Stimulated activated CD8-positive, alpha-beta memory T cell treated with anti-CD3 and anti-CD28 coated beads, Interleukin-12 subunit alpha, Interleukin-12 subunit beta, amount 100 ng/mL, for 24 hours (primary cell): Measurements from ENCODE around the gene RNF144A.

Experiments used
- DNase-seq: peaks from one replicate; pipeline ENCODE4 v3.0.0-alpha.2; 2020; ENCODE audit errors: extremely low read depth

RNF144A gene

DNA sequence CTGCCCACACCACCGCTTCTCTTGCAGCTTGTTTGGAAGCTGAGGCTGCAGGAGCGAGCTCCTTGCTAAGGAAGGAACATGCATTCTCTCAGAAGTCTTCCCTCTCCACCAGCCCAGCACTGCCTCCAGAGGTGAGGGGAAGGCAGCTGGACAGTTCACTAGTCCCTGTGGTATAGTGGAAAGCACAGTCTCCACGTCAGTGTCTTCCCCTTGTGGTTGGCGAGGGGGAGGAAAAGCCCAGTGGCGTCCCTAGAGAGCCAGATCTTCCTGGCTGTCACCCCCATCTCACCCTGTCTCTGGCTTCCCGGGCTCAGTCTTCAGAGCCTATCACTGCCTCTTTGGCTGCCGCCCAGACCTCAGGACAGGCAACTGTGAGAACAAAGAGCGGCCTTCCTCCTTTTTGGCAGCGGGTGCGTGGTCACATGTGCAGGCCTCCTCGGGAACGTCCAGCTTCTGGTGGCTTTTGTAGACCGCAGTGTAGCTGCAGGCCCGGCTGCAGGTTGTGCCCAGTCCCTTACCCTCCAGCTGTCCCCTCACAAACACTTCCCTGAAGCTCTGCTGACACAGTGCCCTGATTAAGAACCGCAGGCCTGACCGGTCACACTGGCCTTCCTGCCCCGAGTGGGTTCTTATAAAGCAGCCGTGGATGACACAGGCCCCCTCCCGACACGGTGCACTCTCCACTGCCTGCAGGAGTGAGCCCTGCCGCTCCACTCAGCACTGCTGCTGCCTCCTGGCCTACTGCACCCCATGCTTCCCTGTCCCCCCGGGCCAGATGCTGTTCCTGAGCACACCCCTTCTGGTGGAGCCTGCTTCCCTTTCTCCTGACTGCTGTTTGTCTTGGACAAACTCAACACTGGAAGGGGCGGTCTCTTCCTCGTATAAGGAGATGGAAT, 90.9 kb downstream of the RNF144A start:
- no peak for DNase-seq

DNA sequence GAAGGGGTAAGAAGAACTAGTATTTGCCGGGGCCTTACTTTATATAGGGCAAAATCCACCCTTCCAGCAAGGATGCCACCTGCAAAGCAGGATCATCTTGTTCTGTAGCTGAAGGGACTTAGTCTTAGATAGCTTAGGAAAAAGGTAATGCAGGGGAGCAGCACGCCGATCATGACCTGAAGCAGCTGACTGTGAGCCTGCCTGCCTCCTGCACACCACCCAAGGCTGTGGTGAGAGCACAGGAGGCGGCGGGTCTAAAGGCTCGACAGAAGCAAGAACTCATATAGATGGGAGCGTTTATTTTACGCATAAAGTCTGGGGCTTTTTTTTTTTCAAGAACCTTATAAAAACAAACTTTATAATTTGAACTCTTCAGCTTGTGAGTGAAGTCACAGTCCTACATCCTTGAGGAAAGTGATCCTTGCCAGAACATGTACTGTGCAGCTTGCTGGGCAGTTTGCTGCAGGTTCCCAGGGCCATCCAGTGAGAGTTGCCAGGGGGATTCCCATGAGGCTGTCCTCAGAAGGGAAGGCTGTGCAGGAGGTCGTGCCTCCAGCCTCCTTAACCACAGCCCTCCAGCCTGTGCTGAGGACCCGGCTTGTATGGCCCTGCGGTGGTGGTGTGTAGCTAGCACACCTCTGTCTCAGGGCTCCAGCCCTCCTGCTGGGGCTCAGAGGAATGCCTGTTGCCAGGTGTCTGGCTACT, 92.1 kb downstream of the RNF144A start:
- DNase-seq = no peak

GRCh38 chr2:7010391-7011054, 93.3 kb downstream of the RNF144A start:
- DNase-seq = no peak

GRCh38 chr2:7011356-7012083, 94.3 kb downstream of the RNF144A start:
- DNase-seq = no peak

- no peak for DNase-seq
Measured at GRCh38 chr2:7012141-7012764, 95.0 kb downstream of the RNF144A start.

GRCh38 chr2:7013471-7014160, 96.4 kb downstream of the RNF144A start:
- DNase-seq = no peak

DNA sequence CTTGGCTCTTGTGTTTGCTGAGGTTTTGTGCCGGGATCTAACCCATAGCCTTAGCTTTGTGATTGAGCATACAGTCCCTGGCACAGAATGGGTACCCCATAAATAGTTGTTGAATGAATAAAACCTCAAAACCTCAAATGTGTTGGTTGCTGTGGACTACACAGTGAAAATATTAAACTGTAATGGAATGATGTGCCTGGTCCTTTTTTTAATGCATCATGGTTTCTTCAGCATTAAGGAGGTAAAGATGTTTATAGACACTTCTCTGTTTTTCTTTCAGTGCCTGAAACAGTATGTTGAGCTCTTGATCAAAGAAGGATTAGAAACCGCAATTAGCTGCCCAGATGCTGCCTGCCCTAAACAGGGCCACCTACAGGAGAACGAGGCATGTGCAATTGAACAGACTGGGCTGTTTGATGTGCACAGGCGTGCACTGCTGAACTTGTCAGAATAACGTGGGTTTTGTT, 97.0 kb downstream of the RNF144A start:
- no peak for DNase-seq

DNA sequence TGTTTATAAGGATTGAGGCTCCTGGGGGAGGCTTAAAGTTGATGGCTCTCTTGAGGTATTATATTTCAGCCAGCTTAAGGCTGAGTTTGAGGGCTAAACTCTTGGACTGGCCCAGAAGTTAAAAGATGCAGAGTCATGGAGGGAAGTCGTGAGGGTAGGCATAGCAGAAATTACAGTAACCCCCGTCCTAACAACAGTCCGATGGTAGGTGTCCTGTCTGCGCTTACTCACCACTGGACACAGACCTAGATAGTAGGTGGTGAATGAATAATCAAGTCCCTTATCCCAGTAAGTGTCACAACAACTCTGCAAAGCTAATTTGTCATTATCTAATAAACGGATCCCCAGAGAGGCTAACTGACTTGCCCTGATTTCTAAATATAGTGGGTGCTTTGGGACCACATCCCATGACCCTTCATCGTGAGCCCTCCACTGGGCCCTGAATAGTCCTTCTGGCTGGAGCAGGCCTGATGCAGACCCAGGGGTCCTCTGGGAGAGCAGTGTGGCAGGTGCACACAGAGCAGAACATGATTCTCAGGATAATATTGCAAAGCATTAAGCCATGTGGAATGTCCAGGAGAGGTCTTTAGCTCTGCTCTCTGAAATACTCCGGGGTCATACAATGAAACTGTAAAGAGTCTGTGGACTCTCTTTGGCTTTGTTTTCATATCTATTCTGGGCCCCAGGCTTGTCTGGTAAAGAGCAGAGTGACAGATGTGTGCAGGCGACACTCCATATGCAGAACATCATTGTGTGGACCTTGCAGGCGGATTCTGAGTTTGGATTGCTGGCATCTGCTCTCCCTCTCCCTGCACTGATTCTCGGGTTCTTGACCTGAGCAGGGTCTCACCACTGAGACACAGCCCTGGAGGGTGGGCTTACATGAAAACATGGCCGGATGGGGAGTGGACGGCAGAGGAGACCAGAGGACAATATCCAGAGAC, 98.1 kb downstream of the RNF144A start:
- no peak for DNase-seq

DNA sequence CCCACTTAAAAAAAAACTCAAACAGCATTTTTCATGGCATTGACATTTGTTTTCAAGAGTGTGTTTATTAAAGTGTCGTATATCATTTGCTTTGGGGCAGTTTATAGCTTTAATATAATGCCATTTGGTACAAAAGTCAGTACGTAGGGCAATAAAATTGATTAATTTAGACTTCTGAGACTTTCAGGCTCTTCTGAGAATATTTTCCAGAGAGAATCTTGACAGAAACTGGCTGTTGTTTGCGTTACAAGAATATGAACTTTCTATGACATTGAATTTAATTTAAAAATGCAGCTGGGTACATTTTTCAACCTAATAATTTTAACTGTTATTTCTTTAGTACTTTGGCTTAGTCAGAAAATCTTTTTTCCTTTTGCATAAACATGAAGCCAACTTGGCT, 98.9 kb downstream of the RNF144A start:
- DNase-seq = no peak

GRCh38 chr2:7016601-7017211, 99.5 kb downstream of the RNF144A start:
- DNase-seq = no peak

GRCh38 chr2:7017671-7018281, 100.6 kb downstream of the RNF144A start:
- DNase-seq = no peak

DNA sequence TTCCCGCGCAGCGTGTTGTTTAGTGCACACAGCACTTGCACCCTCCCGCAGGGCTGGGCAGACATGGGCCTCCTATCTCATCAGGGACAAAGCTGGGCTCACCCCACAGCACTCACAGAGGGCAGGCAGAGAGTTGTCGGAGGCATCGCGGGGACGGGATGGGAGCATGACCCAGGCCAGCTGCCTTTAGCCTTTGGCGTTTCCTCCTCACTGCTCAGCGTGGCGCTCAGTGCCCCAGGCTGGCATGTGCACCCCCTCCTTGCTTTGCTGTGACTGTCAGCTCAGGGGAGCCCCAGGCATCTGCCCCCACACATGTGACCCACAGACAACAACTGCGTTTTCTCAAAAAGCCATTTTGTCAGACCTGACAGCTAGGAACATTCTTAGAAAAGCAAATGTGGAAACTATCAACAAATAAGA, 101.1 kb downstream of the RNF144A start:
- DNase-seq = no peak

DNA sequence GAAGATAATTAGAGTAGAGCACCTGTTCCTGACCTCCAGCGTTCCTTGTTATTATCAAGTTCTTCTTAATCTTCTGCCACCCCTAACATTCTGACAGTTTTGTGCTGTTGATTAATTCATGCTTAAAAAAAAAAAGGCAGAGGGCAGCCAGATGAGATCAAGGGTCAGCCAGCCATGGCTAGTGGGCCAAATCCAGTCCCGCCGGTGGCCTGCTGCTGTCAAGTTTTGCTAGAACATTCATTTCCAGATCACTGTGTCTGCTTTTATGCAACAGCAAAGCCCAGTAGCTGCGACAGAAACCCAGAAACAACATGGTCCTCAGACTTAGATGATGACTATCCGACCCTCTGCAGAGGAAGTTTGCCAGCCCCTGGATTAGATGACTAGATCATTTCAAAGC, 101.6 kb downstream of the RNF144A start:
- DNase-seq = no peak

DNA sequence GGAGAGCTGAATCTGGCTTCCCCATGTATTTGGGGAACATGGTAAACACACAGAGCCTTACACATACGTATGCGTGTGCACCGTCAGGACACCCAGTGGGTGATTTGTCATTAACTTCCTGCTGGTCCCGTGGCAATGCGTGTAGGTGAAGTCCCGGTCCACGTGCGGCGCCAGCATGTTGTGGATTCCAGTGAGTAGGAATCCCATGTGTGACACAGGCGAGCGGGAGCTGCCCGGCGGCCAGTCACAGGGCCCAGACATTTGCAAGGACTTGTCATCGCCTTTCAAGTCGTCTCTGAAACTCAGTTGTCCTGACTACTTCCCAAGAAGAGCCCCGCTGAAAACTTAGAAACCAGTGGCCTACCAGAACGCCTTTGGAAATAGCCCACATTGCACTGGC, 102.0 kb downstream of the RNF144A start:
- no peak for DNase-seq

DNA sequence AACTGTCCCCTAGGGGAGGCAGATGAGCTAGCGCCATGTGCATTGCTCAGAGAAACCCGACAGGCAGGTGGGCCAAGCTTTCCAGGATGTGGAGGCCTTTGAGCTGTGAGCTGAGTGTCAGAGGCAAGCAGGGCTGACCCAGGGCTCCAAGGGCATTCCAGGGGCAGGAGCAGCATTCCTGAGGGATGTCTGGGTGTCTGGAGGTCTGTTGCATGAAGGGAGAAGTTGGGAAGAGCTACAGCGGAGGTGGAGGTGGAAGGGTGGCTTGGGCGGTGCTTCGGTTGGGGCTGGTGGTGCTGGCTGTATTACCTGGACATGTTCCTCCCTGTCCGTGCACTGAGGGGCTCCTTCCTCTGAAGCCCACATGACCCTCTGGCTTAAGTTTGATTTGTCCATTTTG, 102.8 kb downstream of the RNF144A start:
- DNase-seq = no peak

DNA sequence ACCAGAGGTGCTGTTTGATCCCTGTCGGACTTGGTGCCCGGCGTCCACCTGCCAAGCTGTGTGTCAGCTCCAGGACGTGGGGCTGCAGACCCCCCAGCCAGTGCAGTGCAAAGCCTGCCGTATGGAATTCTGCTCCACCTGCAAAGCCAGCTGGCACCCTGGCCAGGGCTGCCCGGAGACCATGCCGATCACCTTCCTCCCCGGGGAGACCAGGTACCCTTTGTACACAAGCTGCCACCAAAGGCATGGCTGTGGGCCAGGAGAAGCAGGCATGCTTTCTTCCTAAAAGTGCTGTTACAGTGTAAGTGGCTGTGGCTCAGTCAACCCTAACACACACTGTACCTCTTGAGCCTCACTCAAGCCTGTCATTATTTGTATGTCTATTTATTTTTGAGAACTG, 103.3 kb downstream of the RNF144A start:
- DNase-seq = no peak

DNA sequence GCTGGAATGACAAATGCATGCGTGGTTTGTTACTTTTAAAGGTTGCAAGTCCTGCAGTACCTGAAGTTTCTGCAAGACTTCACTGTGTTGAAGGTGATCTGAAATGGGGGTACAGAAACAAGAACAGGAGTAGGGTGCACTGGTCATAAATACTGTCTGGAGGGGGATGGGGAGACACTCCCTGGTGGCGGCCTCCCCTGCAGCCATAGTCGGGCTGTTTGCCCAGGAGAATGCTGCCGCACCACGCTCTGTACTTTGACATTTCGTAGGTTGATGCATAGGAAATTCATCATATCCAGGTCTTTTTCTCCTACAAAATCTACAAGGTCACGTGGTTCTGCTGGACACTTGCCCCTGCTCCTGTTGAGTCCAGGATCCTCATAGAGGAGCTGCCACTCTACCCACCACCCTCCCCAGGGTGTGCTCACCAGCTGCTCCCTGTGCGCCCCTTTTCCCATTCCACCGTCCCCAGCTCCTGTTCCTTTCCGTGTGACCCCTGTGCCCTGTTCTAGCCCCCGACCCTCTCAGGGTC, 103.8 kb downstream of the RNF144A start:
- no peak for DNase-seq
